OCI-LY1 (cell line): Measurements from ENCODE around the gene SULF2.

Experiments used
- CTCF ChIP-seq: fragments of 200-600 bp; sonication (generic), shearing (Covaris generic); IDR thresholded peaks from 2 replicates; pipeline ENCODE4 v1.5.1; 2017; ENCODE audit warnings: mild to moderate bottlenecking, antibody characterized with exemption, low read length, moderate library complexity, mixed read lengths
- EZH2 ChIP-seq: fragments of 200-600 bp; sonication (generic), shearing (Covaris generic); IDR thresholded peaks from 2 replicates; pipeline ENCODE4 v1.8.0; 2017; ENCODE audit warnings: borderline replicate concordance, mixed run types, mild to moderate bottlenecking, antibody characterized with exemption, low read length, moderate library complexity, mixed read lengths

GRCh38 chr20:47623206-47623605 is 162.1 kb downstream of the SULF2 start:
- TF ChIP-seq CTCF: no peak
- no peak for TF ChIP-seq EZH2
